HFFc6 (cell line): Measurements from ENCODE around the gene STT3B. TPM values are rescaled to one million over a fixed set of nuclear protein-coding genes. Genes with fewer than 3 reads are reported as not detected.

Source experiments
- DNase-seq: peaks from one replicate; pipeline ENCODE4 v3.0.0-alpha.2; 2018
- H3K27ac Mint-ChIP-seq: 2 replicates; pipeline ENCODE4 v1.8.0; 2020; ENCODE audit warnings: mild to moderate bottlenecking, mixed read lengths
- H3K27me3 Mint-ChIP-seq: 2 replicates; pipeline ENCODE4 v1.8.0; 2021; ENCODE audit warnings: mild to moderate bottlenecking, moderate library complexity, mixed read lengths; ENCODE audit not compliant: insufficient read depth
- H3K36me3 Mint-ChIP-seq: 2 replicates; pipeline ENCODE4 v1.8.0; 2021; ENCODE audit warnings: low read depth, mixed read lengths
- H3K4me1 Mint-ChIP-seq: 2 replicates; pipeline ENCODE4 v1.8.0; 2020; ENCODE audit warnings: low read depth, mixed read lengths
- H3K4me3 Mint-ChIP-seq: 2 replicates; pipeline ENCODE4 v1.8.0; 2020; ENCODE audit warnings: mild to moderate bottlenecking, moderate library complexity, mixed read lengths
- H3K9me3 Mint-ChIP-seq: 2 replicates; pipeline ENCODE4 v1.8.0; 2020; ENCODE audit warnings: mild to moderate bottlenecking, mixed read lengths
- total RNA-seq, 6 experiments: library from RNA; stranded (reverse); fragmentation: NEBNext Ultra II Directional; extraction: Animal tissue kit (Norgen Biotek cat#: 25700); gene quantifications; 2 replicates in 1 of 6; 3 replicates in 5 of 6; pipeline ENCODE4 v1.2.3, GENCODE V29; 2021
- TF ChIP-seq, protein P1 (sequence below): fragments of 200-600 bp; sonication (generic); IDR thresholded peaks from 2 replicates; pipeline ENCODE4 v1.5.0; 2021; ENCODE audit warnings: antibody characterized with exemption, mild to moderate bottlenecking

STT3B gene
- total RNA-seq, 6 experiments from 2014 or later = 124 to 153 (median 135) TPM

DNA sequence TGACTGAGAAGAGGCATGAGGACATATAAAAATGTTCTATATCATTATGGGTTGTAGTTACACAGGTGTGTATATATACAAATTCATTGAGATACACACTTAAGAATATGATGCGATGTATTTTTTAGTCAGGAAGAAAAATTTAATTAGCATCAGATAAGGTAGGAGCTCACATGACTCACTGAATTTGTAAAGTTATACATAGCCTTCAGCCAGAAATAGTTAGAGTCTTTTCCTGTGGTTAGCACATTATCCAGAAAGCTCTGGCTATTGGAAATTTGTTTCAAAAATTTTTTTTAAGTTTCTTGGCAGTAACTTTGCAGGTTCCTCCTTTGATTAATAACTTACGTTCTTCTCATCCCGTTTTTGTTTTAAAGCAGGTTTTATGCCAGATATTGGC, 88.6 kb downstream of the STT3B start:
- H3K36me3 Mint-ChIP-seq = peaks cover 11% of the 10 kb centered on the region
- peak; percentile 67 for DNase-seq
- TF ChIP-seq, protein P1, sequence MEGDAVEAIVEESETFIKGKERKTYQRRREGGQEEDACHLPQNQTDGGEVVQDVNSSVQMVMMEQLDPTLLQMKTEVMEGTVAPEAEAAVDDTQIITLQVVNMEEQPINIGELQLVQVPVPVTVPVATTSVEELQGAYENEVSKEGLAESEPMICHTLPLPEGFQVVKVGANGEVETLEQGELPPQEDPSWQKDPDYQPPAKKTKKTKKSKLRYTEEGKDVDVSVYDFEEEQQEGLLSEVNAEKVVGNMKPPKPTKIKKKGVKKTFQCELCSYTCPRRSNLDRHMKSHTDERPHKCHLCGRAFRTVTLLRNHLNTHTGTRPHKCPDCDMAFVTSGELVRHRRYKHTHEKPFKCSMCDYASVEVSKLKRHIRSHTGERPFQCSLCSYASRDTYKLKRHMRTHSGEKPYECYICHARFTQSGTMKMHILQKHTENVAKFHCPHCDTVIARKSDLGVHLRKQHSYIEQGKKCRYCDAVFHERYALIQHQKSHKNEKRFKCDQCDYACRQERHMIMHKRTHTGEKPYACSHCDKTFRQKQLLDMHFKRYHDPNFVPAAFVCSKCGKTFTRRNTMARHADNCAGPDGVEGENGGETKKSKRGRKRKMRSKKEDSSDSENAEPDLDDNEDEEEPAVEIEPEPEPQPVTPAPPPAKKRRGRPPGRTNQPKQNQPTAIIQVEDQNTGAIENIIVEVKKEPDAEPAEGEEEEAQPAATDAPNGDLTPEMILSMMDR = no peak

DNA sequence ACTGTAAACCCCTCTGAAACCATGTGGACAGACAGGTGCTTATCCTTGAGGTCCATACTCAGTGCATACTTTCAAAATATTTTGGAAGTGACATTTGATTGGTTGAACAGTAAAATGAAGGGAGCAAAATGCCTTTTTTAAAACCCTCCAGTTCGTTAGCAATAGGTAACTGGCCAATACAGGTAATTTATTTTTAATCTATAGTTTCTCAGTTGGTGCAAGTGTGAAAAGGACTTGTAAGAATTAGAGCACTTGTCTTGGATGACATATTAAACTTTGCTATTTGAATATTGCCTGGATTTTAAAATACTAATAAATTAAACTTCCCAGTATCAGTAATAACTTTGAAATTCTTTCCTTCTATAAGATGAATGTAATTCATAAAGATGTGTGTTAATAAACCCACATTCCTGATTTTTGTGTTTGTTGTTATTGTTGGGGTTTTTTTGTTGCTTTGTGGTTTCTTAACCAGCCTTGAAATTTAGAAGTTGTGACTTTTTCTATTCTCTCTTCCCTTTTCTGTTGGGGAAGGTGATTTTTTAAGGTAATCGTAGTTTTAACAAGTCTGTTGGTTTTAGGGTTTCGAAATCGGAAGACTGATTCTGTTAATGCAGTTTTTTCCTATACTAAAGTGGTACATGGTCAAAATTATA, 90.0 kb downstream of the STT3B start:
- Mint-ChIP-seq H3K4me1 (peaks cover 28% of the 10 kb centered on the region), H3K27me3 (no peaks in the 10 kb centered on the region; the same call in 1 of the 2 replicates), H3K4me3 (no peak overlapping the region), H3K27ac (no peak overlapping the region), H3K36me3 (peaks cover 19% of the 10 kb centered on the region), H3K9me3 (no peaks in the 10 kb centered on the region)
- TF ChIP-seq, protein P1 = no peak
- no peak for DNase-seq

More for the DNA sequence above, 88.6 kb downstream of the STT3B start:
- Mint-ChIP-seq H3K27me3 (no peaks in the 10 kb centered on the region; the same call in 1 of the 2 replicates), H3K4me3 (peak overlapping the region; percentile 41; the same call in 1 of the 2 replicates), H3K9me3 (no peaks in the 10 kb centered on the region), H3K4me1 (peaks cover 28% of the 10 kb centered on the region), H3K27ac (peak overlapping the region; percentile 80)

DNA sequence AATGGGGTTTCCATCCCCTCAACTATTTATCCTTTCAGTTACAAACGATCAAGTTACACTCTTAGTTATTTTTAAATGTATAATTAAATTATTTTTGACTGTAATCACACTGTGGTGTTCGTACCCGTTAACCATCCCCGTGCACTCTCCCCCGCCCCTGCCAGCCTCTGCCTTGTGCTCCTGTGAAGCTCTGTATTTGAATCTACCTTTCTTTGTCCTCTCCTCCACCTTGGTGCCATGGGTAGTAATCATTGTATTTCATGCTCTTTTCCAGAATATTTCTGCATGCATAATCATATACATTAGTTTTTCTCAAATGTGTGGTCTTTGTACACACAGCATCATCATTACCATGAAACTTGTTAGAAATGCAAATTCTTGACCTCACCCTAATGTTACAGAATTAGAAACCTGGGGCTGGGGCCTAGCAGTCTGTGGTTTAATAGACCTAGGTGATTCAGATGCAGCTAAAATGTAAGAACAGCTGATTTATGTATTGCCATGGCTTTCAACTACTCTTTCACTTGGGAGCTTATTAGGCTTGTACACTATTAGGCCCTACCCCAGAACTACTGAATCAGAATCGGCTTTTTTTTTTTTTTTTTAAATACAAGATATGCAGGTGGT, 91.5 kb downstream of the STT3B start:
- DNase-seq = no peak
- no peak overlapping the region for H3K4me3 Mint-ChIP-seq
- peaks cover 19% of the 10 kb centered on the region for H3K36me3 Mint-ChIP-seq
- TF ChIP-seq, protein P1 = no peak
- no peaks in the 10 kb centered on the region; the same call in 1 of the 2 replicates for H3K27me3 Mint-ChIP-seq
- H3K9me3 Mint-ChIP-seq = no peaks in the 10 kb centered on the region
- H3K27ac Mint-ChIP-seq = 0 out of 2 replicates have a peak overlapping the region, but pooled peaks have one; percentile 48
- peaks cover 28% of the 10 kb centered on the region for H3K4me1 Mint-ChIP-seq

DNA sequence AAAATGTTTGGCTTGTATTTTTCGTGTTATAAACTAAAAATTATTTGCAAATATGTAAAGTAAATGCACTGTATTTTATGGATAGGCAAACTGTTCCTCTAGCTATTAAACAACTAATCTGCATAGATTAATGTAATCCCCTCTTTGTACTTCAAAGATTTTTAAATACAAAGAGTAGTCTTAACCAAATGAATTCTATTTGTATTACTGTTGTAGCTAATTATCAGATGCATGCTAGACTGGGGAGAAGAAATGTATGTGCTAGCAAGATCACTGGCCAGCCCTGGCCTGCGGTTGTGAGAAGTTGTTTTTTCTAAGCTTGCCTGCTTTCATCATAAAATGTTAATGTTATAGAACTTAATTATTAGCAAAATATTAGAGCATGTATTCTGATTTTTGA, 92.6 kb downstream of the STT3B start:
- Mint-ChIP-seq H3K9me3 (no peaks in the 10 kb centered on the region), H3K4me3 (no peak overlapping the region), H3K4me1 (peaks cover 25% of the 10 kb centered on the region), H3K27me3 (no peaks in the 10 kb centered on the region; the same call in 1 of the 2 replicates), H3K27ac (no peak overlapping the region), H3K36me3 (peaks cover 26% of the 10 kb centered on the region)
- TF ChIP-seq, protein P1 = no peak
- no peak for DNase-seq

DNA sequence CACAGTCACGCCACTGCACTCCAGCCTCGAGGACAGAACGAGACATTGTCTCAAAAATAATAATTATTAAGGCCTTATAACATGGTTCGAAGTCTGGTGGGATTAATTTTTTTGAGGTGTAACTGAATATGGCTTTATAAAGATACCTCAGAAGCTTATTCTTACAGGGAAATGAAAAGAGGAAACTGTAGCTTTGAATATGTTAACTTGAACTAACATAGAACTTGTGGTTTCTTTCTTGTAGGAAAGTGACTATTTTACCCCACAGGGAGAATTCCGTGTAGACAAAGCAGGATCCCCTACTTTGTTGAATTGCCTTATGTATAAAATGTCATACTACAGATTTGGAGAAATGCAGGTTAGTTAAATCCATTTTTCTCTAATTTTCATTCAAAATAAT, 96.3 kb downstream of the STT3B start:
- TF ChIP-seq, protein P1 = no peak
- Mint-ChIP-seq H3K27ac (no peak overlapping the region), H3K36me3 (peaks cover 31% of the 10 kb centered on the region), H3K4me1 (peaks cover 14% of the 10 kb centered on the region), H3K4me3 (no peak overlapping the region), H3K27me3 (no peaks in the 10 kb centered on the region; the same call in 1 of the 2 replicates), H3K9me3 (no peaks in the 10 kb centered on the region)
- DNase-seq = no peak
